OCI-LY7 (cell line): ENCODE data around the gene TP53AIP1.

Experiments used
- CTCF ChIP-seq: fragments of 200-600 bp; sonication (generic); conservative IDR thresholded peaks from 2 replicates; pipeline ENCODE4 v1.5.1; 2014; ENCODE audit warnings: mild to moderate bottlenecking, antibody characterized with exemption, low read length, moderate library complexity, mixed read lengths
- EZH2phosphoT487 ChIP-seq: fragments of 200-600 bp; sonication (generic); IDR thresholded peaks from 2 replicates; pipeline ENCODE4 v1.6.1; 2018; ENCODE audit warnings: low read depth, borderline replicate concordance, mild to moderate bottlenecking, mixed run types, antibody characterized with exemption, low read length, moderate library complexity, mixed read lengths

GRCh38 chr11:128908391-128909246, 34.1 kb downstream of the TP53AIP1 start:
- TF ChIP-seq CTCF (no peak), EZH2phosphoT487 (no peak)
